ENCODE measurements around the gene HPS1.

HPS1 gene

GRCh38 chr10:98377001-98377400, 69.7 kb downstream of the HPS1 start:
- no peak for TF ChIP-seq CTCF (IDR thresholded peaks at IDR 0.05; ENCODE audit: extremely low read depth, missing control alignments)

GRCh38 chr10:98376485-98376884, 70.2 kb downstream of the HPS1 start:
- TF ChIP-seq CTCF (IDR thresholded peaks at IDR 0.05; ENCODE audit: extremely low read depth, missing control alignments) = no peak
- no peak for DNase-seq (ENCODE audit: low spot score)

More at GRCh38 chr10:98377001-98377400, 69.7 kb downstream of the HPS1 start:
- no peak for DNase-seq (ENCODE audit: low spot score)

- no peak for TF ChIP-seq CTCF (IDR thresholded peaks at IDR 0.05; ENCODE audit: extremely low read depth, missing control alignments)
- no peak for DNase-seq (ENCODE audit: low spot score)
These were observed 72.3 kb downstream of the HPS1 start for GRCh38 chr10:98374217-98374985.

- no peak for TF ChIP-seq CTCF (IDR thresholded peaks at IDR 0.05; ENCODE audit: extremely low read depth, missing control alignments)
- no peak for DNase-seq (ENCODE audit: low spot score)
These were observed 73.3 kb downstream of the HPS1 start for GRCh38 chr10:98373260-98374040.

GRCh38 chr10:98370831-98371820, 75.6 kb downstream of the HPS1 start:
- no peak for TF ChIP-seq CTCF (IDR thresholded peaks at IDR 0.05; ENCODE audit: extremely low read depth, missing control alignments)
- no peak for DNase-seq (ENCODE audit: low spot score)

- no peak for TF ChIP-seq CTCF (IDR thresholded peaks at IDR 0.05; ENCODE audit: extremely low read depth, missing control alignments)
- no peak for DNase-seq (ENCODE audit: low spot score)
These were observed 76.9 kb downstream of the HPS1 start for GRCh38 chr10:98369801-98370200.
